Activated CD8-positive, alpha-beta T cell treated with anti-CD3 and anti-CD28 coated beads, Interleukin-2, amount 10 ng/mL, durations not matched to agents 7 days and 5 days (primary cell): ENCODE results near the gene SLC9A8. TPM values are rescaled to one million over a fixed set of nuclear protein-coding genes. Genes with fewer than 3 reads are reported as not detected.
A peak's percentile ranks its signal among the peaks of the same experiment; 100 is the strongest.

ENCODE experiments used
- ATAC-seq: fragments of 150-1000 bp; cut with Tn5 transposase; one replicate; pipeline ENCODE4 v1.10.0; 2021; ENCODE audit warnings: moderate library complexity
- CTCF ChIA-PET: fragments of 350-600 bp; sonication (Branson Sonifier 250); formaldehyde crosslinking; loops from one replicate; lab custom pipeline; 2021; ENCODE audit warnings: antibody characterized with exemption; lab: Charles Lee
- POLR2A ChIA-PET: fragments of 350-600 bp; sonication (Branson Sonifier 250); formaldehyde crosslinking; loops from one replicate; lab custom pipeline; 2021; ENCODE audit warnings: antibody characterized with exemption; lab: Charles Lee
- DNase-seq: peaks from one replicate; pipeline ENCODE4 v3.0.0-alpha.2; 2020
- H3K27ac Mint-ChIP-seq: one replicate; pipeline ENCODE4 v1.8.0; 2021; ENCODE audit warnings: mild to moderate bottlenecking, mixed read lengths
- H3K27me3 Mint-ChIP-seq: one replicate; pipeline ENCODE4 v1.8.0; 2021; ENCODE audit warnings: low read depth, mixed read lengths
- H3K36me3 Mint-ChIP-seq: one replicate; pipeline ENCODE4 v1.8.0; 2021; ENCODE audit warnings: low read depth, mixed read lengths
- H3K4me1 Mint-ChIP-seq: one replicate; pipeline ENCODE4 v1.8.0; 2021; ENCODE audit warnings: low read depth, mixed read lengths
- H3K4me3 Mint-ChIP-seq: one replicate; pipeline ENCODE4 v1.8.0; 2021; ENCODE audit warnings: mild to moderate bottlenecking, mixed read lengths
- H3K9me3 Mint-ChIP-seq: one replicate; pipeline ENCODE4 v1.8.0; 2022; ENCODE audit warnings: mixed read lengths; ENCODE audit not compliant: insufficient read depth
- total RNA-seq, 2 experiments: library from RNA; stranded (reverse); gene quantifications; one replicate each; pipeline ENCODE4 v1.2.3, GENCODE V29; 2021

The SLC9A8 gene
- total RNA-seq, 2 experiments from 2014 or later: 19.4 to 20.5 TPM

DNA sequence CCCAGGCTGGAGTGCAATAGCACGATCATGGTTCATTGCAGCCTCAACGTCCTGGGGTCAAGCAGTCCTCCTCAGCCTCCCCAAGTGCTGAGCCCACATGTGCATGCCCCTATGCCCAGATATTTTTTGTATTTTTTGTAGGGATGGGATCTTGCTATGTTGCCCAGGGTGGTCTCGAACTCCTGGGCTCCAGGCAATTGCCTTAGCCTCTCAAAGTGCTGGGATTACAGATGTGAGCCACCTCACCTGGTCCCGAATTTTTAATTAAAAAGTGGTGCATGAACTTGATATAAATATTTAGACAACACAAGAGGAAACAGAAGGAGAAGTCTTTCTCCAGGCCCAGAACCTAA is 116.5 kb downstream of the SLC9A8 start:
- POLR2A ChIA-PET: no interaction called here
- H3K9me3 Mint-ChIP-seq: no peaks in the 10 kb centered on the region
- ATAC-seq: no peak
- CTCF ChIA-PET: interaction anchor here (0.7 to 1.7 kb wide), 2 partner anchors 40 to 142 kb away, joined by 3 to 6 read pairs; no protein-coding TSS in a partner anchor
- no peak overlapping the region for H3K27ac Mint-ChIP-seq
- H3K4me1 Mint-ChIP-seq: peaks cover 8% of the 10 kb centered on the region
- peaks cover 4% of the 10 kb centered on the region for H3K27me3 Mint-ChIP-seq
- H3K36me3 Mint-ChIP-seq: no peaks in the 10 kb centered on the region
- DNase-seq: no peak
- H3K4me3 Mint-ChIP-seq: no peak overlapping the region

- DNase-seq (no peak), ATAC-seq (peak; percentile 2)
- Mint-ChIP-seq H3K4me1 (peaks cover 40% of the 10 kb centered on the region), H3K27me3 (no peaks in the 10 kb centered on the region), H3K4me3 (peak overlapping the region; percentile 96), H3K9me3 (no peaks in the 10 kb centered on the region), H3K36me3 (peaks cover 14% of the 10 kb centered on the region), H3K27ac (no peak overlapping the region)
- CTCF ChIA-PET: interaction anchor here (0.9 to 4.6 kb wide), 7 partner anchors 9 to 398 kb away, joined by 3 to 26 read pairs (median 4); no protein-coding TSS in a partner anchor
- POLR2A ChIA-PET: interaction anchor here (0.7 to 2.7 kb wide), 6 partner anchors 9 to 136 kb away, joined by 3 to 17 read pairs (median 6); partner anchors contain the start of gene SPATA2
These were observed 123.1 kb downstream of the SLC9A8 start for GRCh38 chr20:49935746-49936152.

DNA sequence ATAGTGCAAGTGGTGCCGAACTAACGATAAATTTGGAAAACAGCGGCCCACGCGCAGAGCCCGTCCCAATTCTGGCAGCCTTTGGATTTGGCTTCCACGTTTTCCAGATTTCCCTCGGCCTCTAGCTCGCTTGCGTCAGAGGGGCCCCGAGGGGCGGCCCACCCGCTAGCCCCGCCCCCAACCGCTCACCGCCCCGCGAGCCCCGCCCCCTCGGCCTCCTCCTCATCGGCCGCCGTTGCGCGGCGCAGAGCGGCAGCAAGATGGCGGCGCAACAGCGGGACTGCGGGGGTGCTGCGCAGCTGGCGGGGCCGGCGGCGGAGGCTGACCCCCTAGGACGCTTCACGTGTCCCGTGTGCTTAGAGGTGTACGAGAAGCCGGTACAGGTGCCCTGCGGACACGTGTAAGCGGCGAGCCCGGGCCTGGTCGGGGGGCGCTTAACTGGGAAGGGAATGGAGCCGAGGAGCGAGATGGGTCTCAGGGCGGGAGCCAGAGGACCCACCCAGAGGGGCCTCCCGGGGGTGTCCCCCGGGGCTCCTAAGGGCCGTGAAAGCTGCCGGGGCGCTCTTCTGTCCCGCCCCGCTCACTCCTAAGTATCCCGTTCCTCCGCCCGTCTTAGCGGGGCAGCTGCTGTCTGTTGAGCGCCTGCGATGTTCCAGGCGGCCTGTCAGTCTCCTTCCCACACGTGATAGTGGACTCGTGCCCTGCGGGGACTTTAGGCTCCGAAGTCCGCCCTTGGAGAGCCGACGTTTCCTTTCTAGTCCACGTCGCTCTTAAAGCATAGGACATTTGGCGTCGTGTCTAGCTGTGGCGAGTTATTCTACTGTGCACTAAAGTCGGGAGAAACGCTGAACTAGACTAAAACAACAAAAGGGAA is 123.8 kb downstream of the SLC9A8 start, which contains the start of gene RNF114:
Gene RNF114, plus strand, starts transcription at position 245 of the 874 bp plus-strand sequence. Its CDS starts 16 bp downstream, at position 261.
- ChIA-PET CTCF (interaction anchor here (0.9 to 4.6 kb wide), 8 partner anchors 10 to 602 kb away, joined by 3 to 26 read pairs (median 4); no protein-coding TSS in a partner anchor), POLR2A (interaction anchor here (0.6 to 2.7 kb wide), 7 partner anchors 8 to 149 kb away, joined by 3 to 17 read pairs (median 4); partner anchors contain the start of gene SPATA2)
- Mint-ChIP-seq H3K27ac (peak within 1 kb of the TSS; percentile 94), H3K4me1 (peaks cover 43% of the 10 kb centered on the region), H3K9me3 (no peaks in the 10 kb centered on the region), H3K36me3 (peaks cover 20% of the 10 kb centered on the region), H3K4me3 (peak within 1 kb of the TSS; percentile 96), H3K27me3 (no peaks in the 10 kb centered on the region)
- DNase-seq (peak; percentile 93), ATAC-seq (peak; percentile 90)

DNA sequence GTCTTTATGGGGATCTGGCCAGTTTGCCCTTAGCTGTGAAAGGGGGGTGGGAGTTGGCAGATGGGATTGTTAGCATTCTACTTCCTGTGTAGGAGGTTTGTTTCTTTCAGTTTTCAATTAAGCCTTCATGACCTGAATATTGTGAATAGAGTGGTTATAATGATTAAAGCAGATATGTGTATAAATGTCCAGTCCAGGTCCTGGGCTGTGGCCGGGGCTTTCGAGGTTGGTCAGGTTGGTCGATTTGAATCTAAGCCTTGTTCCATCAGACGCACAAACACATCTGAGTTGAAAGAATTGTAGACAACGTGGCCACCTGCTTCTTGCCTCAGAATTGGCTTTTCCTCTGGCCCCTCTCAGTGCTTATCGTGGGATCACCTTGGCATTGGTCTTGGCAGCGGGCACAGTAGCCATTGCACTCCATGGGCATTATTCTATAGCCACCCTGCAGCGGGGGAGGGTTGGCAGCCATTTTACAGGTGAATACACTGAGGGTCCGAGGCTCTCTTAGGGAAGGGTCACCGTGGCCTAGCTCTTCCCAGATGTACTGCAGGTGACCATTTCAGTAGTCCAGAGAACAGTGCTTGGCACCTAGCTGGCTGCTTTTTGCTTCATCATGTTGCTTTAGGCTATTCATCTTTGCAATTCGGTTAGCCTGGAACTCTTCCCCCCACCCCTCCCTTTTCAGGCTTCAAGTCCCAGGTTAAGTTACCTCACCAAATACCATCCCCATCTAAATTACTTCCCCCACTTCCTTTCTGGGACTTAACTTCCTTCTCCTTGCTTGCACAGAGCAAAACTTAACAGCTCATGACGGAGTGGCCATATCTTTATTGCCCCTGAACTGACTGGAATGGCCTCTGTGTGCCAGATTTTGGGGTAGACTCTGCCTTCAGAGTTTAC is 124.7 kb downstream of the SLC9A8 start:
- Mint-ChIP-seq H3K27ac (peak overlapping the region; percentile 94), H3K27me3 (no peaks in the 10 kb centered on the region), H3K4me3 (peak overlapping the region; percentile 96), H3K9me3 (no peaks in the 10 kb centered on the region), H3K36me3 (peaks cover 24% of the 10 kb centered on the region), H3K4me1 (peaks cover 43% of the 10 kb centered on the region)
- CTCF ChIA-PET: interaction anchor here (1.1 to 4.6 kb wide), 7 partner anchors 9 to 603 kb away, joined by 3 to 26 read pairs (median 5); no protein-coding TSS in a partner anchor
- DNase-seq: peak; percentile 29
- POLR2A ChIA-PET: interaction anchor here (0.6 to 2.7 kb wide), 5 partner anchors 9 to 148 kb away, joined by 3 to 17 read pairs (median 9); partner anchors contain the start of gene SPATA2
- ATAC-seq: peak; percentile 19

- CTCF ChIA-PET: interaction anchor here (0.7 to 4.6 kb wide), 5 partner anchors 8 to 145 kb away, joined by 3 to 26 read pairs (median 6); no protein-coding TSS in a partner anchor
- Mint-ChIP-seq H3K4me3 (peak overlapping the region; percentile 96), H3K27ac (peak overlapping the region; percentile 62), H3K36me3 (peaks cover 29% of the 10 kb centered on the region), H3K4me1 (peaks cover 43% of the 10 kb centered on the region), H3K9me3 (no peaks in the 10 kb centered on the region), H3K27me3 (no peaks in the 10 kb centered on the region)
- POLR2A ChIA-PET: interaction anchor here (0.6 kb wide), 1 partner anchor 156 kb away, joined by 4 read pairs; no protein-coding TSS in a partner anchor
- no peak for ATAC-seq
- DNase-seq: no peak
These were observed 125.8 kb downstream of the SLC9A8 start for GRCh38 chr20:49938173-49939163.

GRCh38 chr20:49941456-49941855 is 128.8 kb downstream of the SLC9A8 start:
- POLR2A ChIA-PET: no interaction called here
- Mint-ChIP-seq H3K27me3 (no peaks in the 10 kb centered on the region), H3K9me3 (no peaks in the 10 kb centered on the region), H3K4me1 (peaks cover 38% of the 10 kb centered on the region), H3K4me3 (no peak overlapping the region), H3K27ac (no peak overlapping the region), H3K36me3 (peaks cover 50% of the 10 kb centered on the region)
- CTCF ChIA-PET: interaction anchor here (0.6 to 1.1 kb wide), 2 partner anchors 37 to 38 kb away, joined by 3 read pairs; no protein-coding TSS in a partner anchor
- no peak for ATAC-seq
- no peak for DNase-seq

Other genes starting within 250 kb of the SLC9A8 start
- 1 to 10 TPM; 1.9 to 2.5 TPM for gene PTGIS, start 244.7 kb upstream of the SLC9A8 start, total RNA-seq
- gene B4GALT5, start 99.0 kb upstream of the SLC9A8 start, total RNA-seq: 10 to 100 TPM; 13.3 to 13.4 TPM
- 1 to 10 TPM; 7.6 to 7.7 TPM for gene SPATA2, start 102.7 kb downstream of the SLC9A8 start, total RNA-seq
- gene RNF114, start 123.6 kb downstream of the SLC9A8 start, total RNA-seq: 10 to 100 TPM; 50.1 to 54.8 TPM
- under 1 TPM; 0.37 to 0.47 TPM for gene SNAI1, start 170.2 kb downstream of the SLC9A8 start, total RNA-seq